HG02759 (cell line): ENCODE results near the gene SACM1L.

Source experiments
- ATAC-seq: cut with Tn5 transposase; IDR thresholded peaks from one replicate; pipeline ENCODE4 v1.9.1; 2021; ENCODE audit warnings: mild to moderate bottlenecking, moderate library complexity; ENCODE audit not compliant: unreplicated experiment

The SACM1L gene

DNA sequence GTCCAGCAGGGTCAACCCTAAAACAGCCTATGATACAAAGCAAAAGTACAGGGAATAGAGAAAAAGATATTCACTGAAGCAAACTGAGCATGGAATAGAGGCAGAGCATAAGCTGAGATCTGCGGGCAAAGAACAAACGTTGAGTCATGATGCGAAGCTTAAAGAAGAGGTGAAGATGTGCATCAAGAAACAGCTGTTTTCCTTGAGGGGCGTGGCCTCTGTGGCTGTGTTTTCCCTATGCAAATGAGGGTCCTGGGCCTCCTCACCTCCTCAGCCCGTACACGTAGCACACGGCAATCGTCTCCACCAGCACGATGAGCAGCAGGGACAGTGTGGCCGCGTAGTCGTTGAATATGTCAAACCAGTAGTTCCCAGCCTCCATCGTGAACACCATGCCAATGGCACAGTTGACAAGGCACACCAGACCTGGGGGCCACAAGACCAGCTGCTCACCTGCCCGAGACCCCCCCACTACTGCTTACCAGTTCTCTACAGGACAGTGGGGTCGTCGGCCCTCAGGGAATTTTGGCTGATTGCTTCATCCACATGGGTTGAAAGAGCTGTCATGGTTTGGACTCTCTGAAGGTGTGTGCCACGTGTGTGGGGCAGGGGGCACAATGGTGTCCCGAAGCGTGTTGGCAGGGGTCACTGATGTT lies 73.6 kb downstream of the SACM1L start:
- ATAC-seq, result no peak

GRCh38 chr3:45763303-45763675 lies 74.1 kb downstream of the SACM1L start:
- ATAC-seq, result no peak

DNA sequence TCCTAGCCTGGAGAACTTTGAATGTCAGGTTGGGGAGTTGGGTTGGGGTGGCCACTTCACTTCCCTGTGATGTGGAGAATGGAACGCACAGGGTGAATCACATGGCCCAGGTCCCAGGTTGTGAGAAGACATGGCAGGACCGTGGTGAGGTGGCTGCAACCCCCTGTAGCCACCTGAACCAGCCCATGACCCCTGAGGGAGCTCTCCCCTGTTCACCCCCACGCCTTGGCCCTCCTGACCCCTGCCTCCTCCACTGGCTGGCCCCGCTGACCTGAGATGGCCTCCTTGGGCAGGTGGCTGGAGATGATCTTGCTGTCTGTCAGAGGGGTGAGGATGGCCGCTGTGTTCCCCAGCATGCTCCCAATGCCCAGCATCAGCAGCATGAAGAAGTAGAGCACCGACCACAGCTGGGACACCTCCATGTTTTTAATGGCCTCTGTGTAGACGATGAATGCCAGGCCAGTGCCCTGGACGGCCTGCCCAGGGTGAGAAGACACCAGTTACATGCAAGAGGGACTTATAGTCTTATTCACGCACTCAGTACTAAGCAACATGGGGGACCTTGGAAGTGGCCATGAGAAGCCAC lies 76.2 kb downstream of the SACM1L start:
- ATAC-seq, result no peak

DNA sequence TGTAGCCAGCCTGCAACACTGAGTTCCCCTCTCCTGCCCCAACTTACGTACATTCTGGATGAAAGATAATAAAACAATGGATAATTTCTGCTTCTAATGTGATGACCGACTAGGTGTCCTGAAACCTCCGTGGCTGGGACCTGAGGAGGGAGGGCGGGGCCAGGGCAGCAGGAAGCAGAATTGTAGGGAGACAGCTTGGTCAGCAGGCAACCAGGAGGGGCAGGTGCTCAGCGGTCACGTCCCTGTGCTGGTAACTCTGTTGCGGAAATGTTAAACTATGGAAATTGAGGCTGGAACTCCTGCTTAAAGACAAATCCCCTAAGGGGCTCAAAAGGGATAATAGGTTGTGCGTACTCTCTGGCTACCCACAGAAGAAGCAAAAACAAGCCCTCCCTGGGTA lies 76.8 kb downstream of the SACM1L start:
- ATAC-seq, result no peak

DNA sequence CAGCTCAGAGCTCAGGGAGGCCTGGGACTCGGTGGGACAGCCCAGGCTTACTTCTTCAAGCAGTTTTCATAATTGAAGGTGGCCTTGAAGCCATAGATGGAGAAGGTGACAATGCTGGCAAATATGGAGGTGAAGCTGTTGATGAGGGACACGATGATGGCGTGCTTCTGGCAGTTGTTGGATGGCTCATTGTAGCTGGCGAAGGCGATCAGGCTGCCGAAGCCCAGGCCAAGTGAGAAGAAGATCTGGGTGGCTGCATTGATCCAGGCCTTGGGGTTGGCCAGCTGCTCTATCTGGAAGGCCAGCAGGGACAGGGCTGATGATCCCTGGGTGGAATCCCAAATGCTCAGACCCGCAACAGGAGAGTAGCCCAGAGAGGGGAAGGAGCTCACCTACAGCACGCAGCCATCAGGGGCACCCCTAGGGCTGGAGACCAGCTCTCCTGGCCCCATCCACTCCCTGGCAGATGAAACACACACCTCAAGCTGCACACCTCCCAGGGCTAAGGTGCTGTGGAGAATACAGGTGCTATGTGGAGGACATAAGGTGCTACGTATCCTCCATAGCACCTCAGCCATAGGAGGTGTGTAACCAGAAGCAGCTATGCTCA lies 82.1 kb downstream of the SACM1L start:
- no peak for ATAC-seq

GRCh38 chr3:45771831-45772230 lies 82.6 kb downstream of the SACM1L start:
- no peak for ATAC-seq

GRCh38 chr3:45772341-45773035 lies 83.3 kb downstream of the SACM1L start:
- ATAC-seq, result no peak

- no peak for ATAC-seq
Measured at GRCh38 chr3:45773072-45773471, 83.9 kb downstream of the SACM1L start.

- ATAC-seq, result no peak
Measured at GRCh38 chr3:45773714-45774449, 84.7 kb downstream of the SACM1L start.

DNA sequence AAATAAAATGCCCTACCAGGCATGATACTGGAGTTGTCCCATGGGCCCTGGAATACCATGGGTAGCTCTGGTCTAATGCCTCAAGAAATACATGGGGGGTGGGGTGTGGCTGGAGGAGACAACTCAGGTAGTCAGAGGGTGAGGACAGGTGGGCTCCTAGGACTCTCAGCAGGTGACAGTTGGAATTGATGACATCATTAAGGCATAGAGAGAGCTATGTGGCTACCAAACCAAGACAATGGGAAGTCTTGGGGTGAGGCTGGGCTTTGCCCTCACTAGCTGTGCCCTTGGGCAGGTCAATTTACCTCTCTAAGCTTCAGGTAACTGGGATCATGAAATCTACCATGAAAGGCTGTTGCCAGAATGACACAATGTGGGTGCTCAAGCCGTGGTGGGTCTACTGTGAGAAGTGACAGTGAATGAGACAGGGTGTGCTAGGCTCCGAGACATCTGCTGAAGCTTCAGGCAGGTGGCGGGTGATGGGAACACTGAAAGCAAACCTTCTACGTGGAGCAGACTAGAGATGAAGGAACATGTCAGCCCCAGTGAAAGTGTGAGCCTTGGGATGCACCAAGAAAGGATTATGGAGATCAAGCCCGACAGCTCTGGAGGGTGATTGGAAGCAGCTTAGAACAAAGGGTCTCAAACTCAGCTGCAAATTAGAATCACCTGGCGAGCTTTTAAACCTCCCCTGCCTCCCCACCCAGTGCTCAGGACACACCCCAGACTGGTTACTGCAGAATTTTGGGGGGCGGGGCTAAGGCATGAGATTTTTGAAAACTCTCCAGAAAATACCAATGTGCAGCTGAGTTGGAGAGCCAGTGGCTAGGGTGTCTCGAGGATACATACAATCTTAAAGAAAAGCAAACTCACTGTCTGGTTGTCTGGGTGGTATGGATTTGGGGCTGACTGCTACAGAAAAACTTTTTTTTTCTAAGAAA lies 85.7 kb downstream of the SACM1L start:
- ATAC-seq, result no peak

- no peak for ATAC-seq
Measured at GRCh38 chr3:45775571-45776300, 86.5 kb downstream of the SACM1L start.

DNA sequence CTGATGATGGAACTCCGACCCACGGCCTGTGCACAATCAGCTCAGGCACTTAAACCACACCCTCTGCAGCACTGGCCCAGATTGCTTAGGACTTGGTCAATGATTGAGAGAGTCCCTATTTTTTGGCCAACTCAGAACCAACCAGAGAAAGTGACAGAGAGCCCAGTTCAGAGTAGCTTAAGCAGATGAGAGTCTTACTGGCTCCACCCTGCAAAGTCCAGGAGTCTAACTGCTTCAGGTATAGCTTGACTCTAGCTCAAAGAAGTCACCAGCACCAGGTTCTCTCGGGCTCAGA lies 87.1 kb downstream of the SACM1L start:
- ATAC-seq, result no peak

- ATAC-seq, result no peak
Measured at GRCh38 chr3:45776611-45777010, 87.4 kb downstream of the SACM1L start.

DNA sequence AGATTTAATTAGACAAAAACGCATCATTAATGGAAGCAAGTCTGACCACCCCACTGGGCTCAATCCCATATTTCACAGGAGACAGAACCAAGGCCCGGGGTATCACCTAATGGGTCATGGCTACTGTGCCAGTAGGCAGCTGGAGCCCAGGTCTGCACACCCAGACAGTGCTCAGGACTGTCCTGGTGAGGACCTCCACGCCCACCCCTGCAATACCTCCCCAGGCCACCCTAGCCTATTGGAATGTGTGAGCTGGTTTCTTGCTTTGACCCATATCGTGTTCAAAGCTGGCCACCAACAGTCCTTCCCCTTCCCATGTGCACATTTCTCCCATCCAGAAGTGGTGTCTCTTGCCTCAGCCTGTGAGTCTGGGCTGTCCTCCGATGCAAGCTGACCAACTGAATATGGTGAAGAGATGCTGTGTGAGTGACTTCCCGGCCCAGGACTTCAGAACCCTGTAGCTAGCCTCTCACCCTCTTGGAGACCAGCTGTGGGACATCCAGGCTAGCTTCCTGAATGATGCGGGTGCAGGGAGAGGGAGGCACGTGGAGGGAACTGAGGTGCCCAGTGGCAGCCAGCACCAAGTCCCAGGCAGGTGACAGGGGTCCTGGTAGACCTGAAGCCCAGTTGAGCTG lies 88.0 kb downstream of the SACM1L start:
- ATAC-seq, result no peak

GRCh38 chr3:45777746-45778386 lies 88.7 kb downstream of the SACM1L start:
- no peak for ATAC-seq

DNA sequence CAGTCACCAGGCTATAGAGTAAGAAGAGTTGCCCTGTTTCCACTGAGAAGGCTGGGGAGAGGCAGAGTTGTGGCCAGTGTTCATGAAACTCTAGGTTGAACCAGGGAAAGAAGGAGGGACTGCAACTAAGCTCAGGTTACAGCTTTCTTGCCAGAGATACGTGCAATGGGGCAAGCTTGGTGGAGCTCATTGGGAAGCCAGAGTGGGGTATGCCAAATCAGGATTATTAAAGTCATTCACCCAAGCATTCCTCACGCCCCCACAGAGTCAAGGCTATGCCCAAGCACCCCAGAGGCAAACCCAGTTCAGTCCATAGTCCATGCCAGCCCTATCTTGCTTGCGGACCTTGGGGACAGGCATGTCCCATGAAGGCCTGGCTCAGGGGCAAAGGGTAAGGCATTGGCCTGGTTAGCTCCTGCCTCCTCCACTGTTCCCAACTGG lies 89.6 kb downstream of the SACM1L start:
- no peak for ATAC-seq

DNA sequence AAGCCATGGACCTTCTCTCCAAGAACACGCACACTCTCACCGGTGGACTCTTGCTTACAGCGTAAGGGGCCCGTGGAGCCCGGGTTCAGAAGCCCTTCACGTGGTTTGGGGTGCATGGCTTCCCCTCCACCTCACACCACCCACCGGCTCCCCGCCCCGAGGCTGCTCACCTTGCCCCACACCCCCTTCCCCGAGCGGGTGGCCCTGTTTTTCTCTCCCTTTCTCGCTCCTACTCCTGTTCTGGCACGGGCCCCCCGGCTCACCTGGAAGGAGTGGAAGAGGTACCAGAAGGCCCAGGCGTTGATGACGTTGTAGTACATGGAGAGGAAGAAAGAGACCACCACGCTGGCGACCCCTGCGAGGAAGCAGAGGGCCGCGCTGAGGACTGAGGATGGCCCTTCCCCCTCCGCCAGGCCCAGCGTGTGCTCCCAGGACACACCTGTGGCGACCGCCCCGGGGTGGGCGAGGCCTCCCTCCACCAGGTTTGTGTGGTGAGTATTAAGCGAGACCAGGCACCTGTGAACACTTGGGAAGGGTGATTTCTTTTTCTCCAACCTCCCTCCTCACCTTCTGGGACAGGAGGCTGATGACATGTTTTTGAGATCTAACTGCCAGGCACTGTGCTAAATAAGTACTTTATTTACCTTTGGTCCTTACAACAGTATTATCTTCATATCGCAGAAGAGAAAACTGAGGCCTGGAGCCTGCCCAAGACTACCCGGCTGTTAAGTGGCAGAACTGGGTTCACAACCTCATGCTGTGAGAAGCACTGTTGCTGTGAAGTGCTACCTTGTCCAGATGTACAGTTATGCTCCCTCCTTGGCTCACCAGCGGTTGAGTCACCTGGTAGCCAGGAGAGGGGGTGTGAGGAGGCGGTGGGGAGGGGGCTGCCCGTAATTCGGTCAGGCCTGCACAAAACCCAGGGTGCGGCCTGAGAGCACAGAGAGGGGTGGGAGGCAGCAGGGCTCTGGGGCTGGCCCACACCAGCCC lies 90.8 kb downstream of the SACM1L start:
- ATAC-seq, result no peak

- ATAC-seq, result no peak
Measured at GRCh38 chr3:45781271-45781670, 92.1 kb downstream of the SACM1L start.
